ENCODE measurements around the gene CCDC154. TPM values are rescaled to one million over a fixed set of nuclear protein-coding genes. Genes with fewer than 3 reads are reported as not detected.

CCDC154 gene
- total RNA-seq, 2 experiments from 2014 or later, result 0.85 to 1.1 TPM

DNA sequence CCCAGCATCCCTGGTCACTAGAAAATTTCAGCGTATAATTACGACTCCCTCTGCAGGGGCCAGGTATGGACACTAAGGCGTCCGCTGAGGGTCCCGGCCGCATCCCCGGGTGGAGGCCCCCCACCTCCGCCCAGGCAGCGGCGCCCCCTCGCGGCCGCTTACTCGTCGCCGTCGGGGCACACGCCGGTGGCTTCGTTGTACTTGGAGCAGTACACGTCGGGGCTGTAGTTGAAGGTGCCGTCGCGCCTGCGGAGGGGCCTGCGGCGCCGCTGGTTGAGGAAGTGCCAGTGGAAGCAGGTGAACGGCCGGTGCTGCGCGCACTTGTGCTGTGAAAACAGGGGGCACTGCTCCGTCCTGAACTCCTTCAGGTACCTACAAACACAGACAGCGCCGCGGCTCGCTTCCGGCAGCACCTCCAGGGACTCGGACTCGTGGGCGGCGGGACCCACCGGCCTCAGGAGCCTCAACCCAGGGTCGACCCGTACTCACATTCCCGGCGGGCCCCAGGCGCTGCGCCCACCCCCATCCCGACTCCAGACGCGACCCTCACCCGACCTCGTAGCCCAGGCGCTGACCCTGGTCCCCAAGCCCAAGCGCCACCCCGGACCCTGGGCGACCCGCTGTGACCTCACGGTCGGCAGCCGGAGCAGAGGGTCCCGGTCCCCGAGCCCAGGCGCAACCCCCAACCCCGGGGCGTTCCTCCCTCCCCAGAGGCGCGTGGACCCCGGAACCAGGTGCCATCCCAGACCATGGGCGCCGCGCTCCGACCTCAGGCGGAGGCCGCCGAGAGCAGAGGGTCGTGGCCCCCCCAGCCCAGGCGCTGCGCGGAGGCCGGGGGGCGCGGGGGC lies 30.4 kb downstream of the CCDC154 start:
- Histone ChIP-seq H3K4me2 (ENCODE audit: low read length) (peak overlapping the region; percentile 72), H4K20me1 (ENCODE audit: insufficient read depth, low read length) (no peaks in the 10 kb centered on the region), H2AFZ (ENCODE audit: low read length) (peak overlapping the region; percentile 60), H3K9me2 (ENCODE audit: insufficient read depth, low read length) (no peaks in the 10 kb centered on the region), H3K36me3 (ENCODE audit: insufficient read depth, low read length) (peaks cover 14% of the 10 kb centered on the region; the same call in 1 of the 2 replicates), H3K4me1 (ENCODE audit: insufficient read depth, low read length, poor library complexity, severe bottlenecking) (peaks cover 24% of the 10 kb centered on the region), H3K9me3 (ENCODE audit: low read length) (no peaks in the 10 kb centered on the region), H3K27ac (ENCODE audit: low read depth, low read length, poor library complexity, severe bottlenecking) (peak overlapping the region; percentile 45), H3K79me2 (ENCODE audit: insufficient read depth, low read depth, low read length) (peaks cover 15% of the 10 kb centered on the region), H3K4me3 (ENCODE audit: low read depth, low read length, poor library complexity, severe bottlenecking) (peak overlapping the region; percentile 89)
- CTCF ChIA-PET (ENCODE audit: unreplicated experiment), result no interaction called here
- DNase-seq (ENCODE audit: low spot score), result peak; percentile 81
- no peak for TF ChIP-seq EZH2phosphoT487 (IDR thresholded peaks at IDR 0.05; ENCODE audit: borderline replicate concordance, low read depth, low read length)
- TF ChIP-seq, protein P1, sequence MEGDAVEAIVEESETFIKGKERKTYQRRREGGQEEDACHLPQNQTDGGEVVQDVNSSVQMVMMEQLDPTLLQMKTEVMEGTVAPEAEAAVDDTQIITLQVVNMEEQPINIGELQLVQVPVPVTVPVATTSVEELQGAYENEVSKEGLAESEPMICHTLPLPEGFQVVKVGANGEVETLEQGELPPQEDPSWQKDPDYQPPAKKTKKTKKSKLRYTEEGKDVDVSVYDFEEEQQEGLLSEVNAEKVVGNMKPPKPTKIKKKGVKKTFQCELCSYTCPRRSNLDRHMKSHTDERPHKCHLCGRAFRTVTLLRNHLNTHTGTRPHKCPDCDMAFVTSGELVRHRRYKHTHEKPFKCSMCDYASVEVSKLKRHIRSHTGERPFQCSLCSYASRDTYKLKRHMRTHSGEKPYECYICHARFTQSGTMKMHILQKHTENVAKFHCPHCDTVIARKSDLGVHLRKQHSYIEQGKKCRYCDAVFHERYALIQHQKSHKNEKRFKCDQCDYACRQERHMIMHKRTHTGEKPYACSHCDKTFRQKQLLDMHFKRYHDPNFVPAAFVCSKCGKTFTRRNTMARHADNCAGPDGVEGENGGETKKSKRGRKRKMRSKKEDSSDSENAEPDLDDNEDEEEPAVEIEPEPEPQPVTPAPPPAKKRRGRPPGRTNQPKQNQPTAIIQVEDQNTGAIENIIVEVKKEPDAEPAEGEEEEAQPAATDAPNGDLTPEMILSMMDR (conservative IDR thresholded peaks at IDR 0.05; ENCODE audit: low read length), result peak; percentile 86
- intact Hi-C loops (cut with micrococcal nuclease; ENCODE audit: unreplicated experiment), result loop anchor here (5.0 to 10.0 kb wide), 2 partner anchors 52 to 109 kb away; partner anchors contain the start of gene UBE2I
- no TSS peak for BruUV-seq (replicated peaks)
- POLR2A ChIA-PET, result no interaction called here

DNA sequence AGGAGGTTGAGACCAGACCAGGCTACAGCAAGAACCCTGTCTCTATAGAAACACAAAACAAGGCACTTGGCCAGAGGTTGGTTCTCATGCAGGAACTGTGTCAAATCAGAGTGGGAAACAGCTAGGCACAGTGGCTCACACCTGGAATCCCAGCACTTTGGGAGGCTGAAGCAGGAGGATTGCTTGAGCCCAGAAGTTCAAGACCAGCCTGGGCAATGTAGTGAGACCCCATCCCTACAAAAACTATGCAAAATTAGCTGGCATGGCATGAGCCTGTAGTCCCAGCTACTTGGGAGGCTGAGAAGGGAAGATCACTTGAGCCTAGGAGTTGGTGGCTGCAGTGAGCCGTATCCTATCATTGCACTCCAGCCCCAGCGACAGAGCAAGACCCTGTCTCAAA lies 31.5 kb downstream of the CCDC154 start:
- no peak for TF ChIP-seq EZH2phosphoT487 (IDR thresholded peaks at IDR 0.05; ENCODE audit: borderline replicate concordance, low read depth, low read length)
- TF ChIP-seq, protein P1 (conservative IDR thresholded peaks at IDR 0.05; ENCODE audit: low read length), result no peak
- peaks cover 1% of the 10 kb centered on the region; the same call in 1 of the 2 replicates for H4K20me1 ChIP-seq (ENCODE audit: insufficient read depth, low read length)
- no peak for DNase-seq (ENCODE audit: low spot score)
- peaks cover 5% of the 10 kb centered on the region; the same call in 1 of the 2 replicates for H3K79me2 ChIP-seq (ENCODE audit: insufficient read depth, low read depth, low read length)
- peaks cover 22% of the 10 kb centered on the region for H3K4me1 ChIP-seq (ENCODE audit: insufficient read depth, low read length, poor library complexity, severe bottlenecking)
- H3K4me3 ChIP-seq (ENCODE audit: low read depth, low read length, poor library complexity, severe bottlenecking), result no peak overlapping the region
- H2AFZ ChIP-seq (ENCODE audit: low read length), result no peak overlapping the region
- no peaks in the 10 kb centered on the region for H3K9me3 ChIP-seq (ENCODE audit: low read length)
- no TSS peak for BruUV-seq (replicated peaks)
- intact Hi-C loops (cut with micrococcal nuclease; ENCODE audit: unreplicated experiment), result loop anchor here (5.0 to 10.0 kb wide), 2 partner anchors 51 to 108 kb away; partner anchors contain the start of gene UBE2I
- no peak overlapping the region for H3K4me2 ChIP-seq (ENCODE audit: low read length)
- H3K27ac ChIP-seq (ENCODE audit: low read depth, low read length, poor library complexity, severe bottlenecking), result no peak overlapping the region
- ChIA-PET POLR2A (no interaction called here), CTCF (ENCODE audit: unreplicated experiment) (no interaction called here)
- 0 out of 2 replicates have a peak, but pooled peaks cover 4% of the 10 kb centered on the region for H3K36me3 ChIP-seq (ENCODE audit: insufficient read depth, low read length)
- H3K9me2 ChIP-seq (ENCODE audit: insufficient read depth, low read length), result no peaks in the 10 kb centered on the region
